HG03378 (cell line): ENCODE data around the gene APP.
A peak's percentile ranks its signal among the peaks of the same experiment; 100 is the strongest.

Experiments
- ATAC-seq: cut with Tn5 transposase; IDR thresholded peaks from one replicate; pipeline ENCODE4 v1.9.1; 2021; ENCODE audit warnings: mild to moderate bottlenecking, moderate library complexity; ENCODE audit not compliant: unreplicated experiment

Gene APP

DNA sequence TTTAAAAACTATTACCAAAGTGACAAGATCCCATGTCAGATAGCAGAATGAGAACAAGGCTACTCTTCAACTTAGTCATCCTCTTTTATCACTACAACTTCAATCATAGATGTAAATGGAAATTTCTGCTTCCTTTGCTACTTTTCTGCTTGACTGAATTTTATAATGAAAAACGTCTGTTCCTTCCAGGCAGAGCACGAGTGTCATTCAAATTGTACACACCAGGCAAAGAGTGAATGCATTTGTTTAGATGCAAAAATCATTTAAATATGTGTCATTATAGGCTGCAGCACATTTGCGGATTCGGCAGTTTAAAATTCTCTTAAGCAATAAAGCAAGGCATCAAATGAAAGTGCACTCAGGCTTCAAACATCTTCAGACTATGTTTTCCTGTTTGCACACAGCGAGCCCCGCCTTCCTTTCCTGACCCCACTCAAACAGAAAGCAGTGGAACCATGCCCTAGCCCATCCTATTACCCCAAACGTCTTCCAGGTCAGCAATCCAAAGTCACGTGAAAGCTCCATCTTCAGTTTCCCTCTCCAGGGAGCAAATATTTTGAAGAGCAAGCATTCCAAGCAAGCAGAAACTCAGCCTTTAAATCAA is 99.6 kb downstream of the APP start:
- peak; percentile 64 for ATAC-seq

DNA sequence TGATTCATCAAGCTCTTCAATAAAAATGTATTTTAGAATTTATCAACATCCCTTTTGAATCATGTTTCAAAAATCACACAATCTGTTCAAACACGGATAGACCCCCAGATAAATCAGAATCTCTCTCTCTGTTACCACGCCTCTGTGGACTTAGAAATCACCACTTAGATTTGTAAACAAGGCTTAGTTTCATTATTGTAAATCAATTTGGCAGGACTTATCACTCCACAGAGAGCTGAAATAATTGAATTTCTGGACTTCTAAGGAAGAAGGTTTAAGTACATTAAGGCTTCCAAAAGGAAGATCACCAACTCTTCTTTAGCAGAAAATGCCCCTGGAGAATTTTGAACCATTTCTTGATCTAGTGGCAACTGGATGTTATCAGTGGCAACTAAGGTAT is 100.4 kb downstream of the APP start:
- ATAC-seq: no peak

DNA sequence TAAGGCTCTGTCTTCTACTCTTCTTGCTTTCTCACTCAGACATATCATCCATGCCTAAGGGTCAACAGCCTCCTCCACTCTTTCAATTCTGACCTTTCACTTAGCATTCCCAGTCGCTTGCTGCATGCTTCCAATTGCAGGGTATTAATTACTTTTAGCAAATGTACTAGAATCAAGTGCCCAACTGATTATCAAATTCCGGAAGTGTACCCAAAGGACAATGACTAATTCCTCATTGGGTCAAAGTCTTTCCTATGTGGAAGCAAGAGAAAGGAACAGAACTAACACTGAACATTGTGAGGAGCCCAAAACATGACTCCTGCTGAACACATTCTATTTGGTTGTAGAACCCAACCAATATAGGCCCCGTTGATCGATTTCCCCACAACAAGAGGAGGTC is 101.8 kb downstream of the APP start:
- ATAC-seq: no peak

DNA sequence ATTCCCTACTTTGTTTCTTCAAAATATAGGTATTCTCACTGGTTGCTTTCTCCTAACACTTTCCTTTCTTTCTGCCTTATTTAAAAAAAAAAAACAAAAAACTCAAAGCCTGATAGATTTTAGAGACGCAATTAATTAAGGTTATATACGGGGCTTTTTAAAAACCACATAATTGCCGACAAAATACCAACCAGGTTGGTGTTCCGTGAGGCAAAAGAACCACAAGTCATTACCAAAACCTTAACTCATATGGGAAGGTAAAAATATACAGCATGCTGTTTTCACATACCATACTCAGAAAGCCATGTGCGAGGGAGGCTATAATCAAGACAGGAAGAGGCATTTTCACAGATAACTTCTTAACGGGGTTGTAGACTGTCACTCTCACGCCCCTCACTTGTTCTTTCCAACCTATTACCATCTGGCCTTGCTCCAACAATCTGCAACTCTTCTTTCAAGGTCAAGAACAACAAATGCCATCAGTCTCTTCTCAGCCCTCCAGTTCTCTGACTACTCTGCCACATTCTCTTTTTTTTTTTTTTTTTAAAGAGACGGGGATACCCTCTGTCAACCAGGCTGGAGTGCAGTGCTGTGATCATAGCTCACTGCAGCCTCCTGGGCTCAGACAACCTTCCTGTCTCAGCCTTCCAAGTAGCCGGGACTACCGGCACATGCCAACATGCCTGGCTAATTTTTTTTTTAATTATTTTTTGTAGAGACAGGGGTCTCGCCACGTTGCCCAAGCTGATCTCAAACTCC is 102.6 kb downstream of the APP start:
- peak; percentile 45 for ATAC-seq

DNA sequence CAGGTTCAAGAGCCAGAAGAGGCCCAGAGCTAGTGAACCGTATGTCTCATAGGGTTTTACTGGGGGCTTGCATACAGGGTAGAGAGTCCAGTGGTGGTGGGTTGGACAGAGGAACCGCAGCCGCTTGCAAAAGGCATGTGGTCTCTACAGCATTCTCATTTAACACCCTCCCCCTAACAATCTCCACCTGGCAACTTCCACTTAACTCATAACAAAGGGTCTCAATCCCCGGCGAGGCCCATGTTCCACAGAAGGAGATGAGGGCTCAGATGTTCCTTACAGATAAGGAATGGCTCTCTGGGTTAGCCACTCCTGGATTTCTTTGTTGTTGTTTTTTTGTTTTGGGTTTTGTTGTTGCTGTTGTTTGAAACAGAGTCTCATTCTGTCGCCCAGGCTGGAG is 106.1 kb downstream of the APP start:
- no peak for ATAC-seq

DNA sequence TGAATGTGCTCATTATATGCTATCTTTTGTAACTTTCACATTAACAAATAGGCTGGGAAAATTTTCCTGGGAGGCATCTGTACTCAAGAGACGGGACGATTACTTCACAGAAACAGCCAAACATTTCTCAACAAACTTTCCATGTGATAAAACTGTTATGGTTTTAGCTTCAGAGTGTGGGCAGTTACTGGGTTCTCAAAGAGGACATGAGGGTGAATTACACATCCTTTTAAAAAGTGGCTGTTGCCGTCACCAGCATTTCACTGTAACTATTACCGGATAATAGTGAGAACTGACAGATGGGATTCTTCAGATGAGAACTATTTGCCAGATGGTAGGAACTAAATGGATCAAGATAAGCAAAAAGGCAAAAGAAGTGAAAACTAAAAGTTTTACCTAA is 109.1 kb downstream of the APP start:
- no peak for ATAC-seq

DNA sequence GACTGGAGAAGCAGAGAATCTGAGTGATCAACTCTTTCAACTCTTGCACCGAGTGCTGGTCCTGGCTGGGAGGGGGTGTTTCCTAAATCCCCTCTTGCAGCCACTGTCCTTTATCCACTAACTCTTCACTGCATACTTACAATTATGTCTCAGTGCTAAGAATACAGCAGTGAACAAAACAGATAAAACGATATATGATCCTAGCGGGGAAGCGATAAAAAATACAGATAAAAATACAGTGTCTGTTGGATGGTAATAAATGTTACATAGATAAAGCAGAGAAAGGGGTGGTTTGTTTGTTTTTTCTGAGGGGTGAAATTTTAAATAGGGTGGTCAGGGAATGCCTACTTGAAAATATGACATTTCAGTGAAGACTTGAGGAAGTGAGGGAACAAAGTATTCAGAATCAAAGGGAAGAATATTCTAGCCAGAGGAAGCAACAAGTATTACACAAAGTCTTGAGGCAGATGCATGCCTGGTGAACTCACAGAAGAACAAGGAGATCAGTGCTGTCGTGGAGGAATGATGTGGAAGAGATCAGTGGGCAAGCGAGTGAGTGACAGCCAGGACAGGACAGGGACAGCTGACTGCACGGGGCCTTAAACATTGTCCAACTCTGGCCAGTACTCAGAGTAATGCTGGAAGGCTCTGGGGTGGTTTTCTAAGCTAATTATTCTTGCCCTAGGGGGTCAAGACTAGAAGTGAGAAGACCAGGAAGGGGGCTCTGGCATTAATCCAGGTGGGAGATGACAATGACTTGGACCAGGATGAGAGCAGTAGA is 110.0 kb downstream of the APP start:
- no peak for ATAC-seq

DNA sequence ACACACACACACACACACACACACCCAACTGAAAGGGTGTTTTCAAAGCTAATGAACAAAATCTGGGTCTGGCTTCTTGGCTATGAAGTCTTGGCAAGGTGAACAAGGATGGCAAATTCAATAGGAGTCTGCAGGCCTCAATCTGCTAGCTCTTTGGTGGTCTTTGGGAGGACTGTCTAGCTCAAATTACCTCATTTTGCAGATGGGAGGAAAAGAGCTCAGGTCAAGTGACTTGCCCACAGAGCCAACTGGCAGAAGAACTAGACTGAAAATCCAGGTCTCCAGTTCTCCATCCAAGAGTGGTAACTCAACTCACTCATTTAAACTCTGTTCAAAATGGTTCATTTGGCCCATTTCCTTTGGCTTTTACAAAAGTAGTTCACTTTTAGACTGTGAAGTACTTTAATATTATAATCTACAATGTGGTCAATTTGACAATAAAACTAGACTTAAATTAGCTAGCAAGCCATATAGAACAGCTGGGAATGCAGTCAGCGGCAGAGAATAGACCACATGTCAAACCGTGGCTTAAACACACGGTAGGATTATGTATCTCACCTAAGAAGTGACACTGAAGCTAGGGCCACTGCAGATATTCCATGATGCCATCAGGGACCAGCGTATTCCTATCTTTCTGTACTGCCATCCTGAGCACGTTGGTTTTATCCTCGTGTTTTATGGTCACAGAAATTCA is 112.9 kb downstream of the APP start:
- no peak for ATAC-seq

DNA sequence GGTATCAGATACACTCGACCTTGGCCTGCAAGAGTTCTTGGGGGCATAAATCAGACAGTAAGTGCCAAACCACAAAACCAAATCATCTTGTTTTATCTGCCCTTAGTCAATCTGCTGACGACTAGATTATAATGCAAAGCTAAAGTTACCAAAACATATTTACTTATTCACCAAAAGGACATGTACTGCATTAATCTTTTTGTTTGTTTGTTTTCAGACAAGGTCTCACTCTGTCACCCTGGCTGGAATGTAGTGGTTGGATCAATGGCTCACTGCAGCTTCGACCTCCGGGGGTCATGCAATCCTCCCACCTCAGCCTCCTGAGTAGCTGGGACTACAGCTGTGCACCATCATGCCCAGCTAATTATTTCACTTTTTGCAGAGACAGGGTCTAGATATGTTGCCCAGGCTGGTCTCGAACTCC is 114.7 kb downstream of the APP start:
- no peak for ATAC-seq

DNA sequence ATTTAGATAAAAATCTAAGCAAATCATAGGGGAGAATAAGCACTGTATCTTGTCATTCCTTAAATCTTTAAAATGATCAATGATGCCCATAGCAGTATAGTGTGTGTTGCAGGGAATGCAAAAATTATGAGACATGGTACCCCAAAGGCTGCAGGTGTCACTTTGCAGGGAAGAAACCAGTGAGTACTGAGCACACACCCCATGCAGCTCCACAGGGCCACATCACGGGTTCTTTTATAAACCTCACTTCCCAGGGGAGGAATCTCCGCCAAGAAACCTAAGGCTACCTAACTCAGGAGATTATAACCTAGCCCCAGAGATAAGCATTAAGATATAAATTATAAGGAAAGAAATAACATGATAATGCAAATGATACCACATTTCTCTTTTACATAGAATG is 115.6 kb downstream of the APP start:
- ATAC-seq: no peak

DNA sequence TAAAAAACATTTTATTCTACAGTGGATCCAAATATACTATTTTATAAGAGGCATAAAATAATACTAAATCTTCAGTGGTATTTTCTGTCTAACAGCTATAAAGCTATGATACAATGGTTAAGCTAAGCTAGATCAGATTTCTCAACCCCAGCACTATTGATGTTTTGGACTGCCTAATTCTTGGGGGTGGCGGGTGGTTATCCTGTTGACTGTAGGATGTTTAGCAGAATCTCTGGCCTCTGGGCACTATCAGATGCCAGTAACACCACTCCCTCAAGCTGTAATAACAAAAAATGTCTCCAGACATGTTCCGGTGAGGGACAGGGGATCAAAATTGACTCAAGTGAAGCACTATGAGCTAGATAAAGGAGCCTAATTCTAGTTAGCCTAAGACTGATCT is 118.5 kb downstream of the APP start:
- ATAC-seq: no peak

DNA sequence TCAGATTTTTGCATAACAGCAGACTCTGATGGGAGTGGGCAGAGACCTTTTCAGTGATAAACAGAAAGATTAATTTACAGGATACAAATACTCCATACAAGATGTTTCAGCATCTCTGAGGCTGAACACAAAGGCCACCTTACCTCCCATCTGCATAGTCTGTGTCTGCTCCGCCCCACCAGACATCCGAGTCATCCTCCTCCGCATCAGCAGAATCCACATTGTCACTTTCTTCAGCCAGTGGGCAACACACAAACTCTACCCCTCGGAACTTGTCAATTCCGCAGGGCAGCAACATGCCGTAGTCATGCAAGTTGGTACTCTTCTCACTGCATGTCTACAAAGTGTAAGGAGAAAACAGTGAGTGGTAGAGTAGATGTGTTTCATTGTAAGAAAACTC is 119.7 kb downstream of the APP start:
- no peak for ATAC-seq

DNA sequence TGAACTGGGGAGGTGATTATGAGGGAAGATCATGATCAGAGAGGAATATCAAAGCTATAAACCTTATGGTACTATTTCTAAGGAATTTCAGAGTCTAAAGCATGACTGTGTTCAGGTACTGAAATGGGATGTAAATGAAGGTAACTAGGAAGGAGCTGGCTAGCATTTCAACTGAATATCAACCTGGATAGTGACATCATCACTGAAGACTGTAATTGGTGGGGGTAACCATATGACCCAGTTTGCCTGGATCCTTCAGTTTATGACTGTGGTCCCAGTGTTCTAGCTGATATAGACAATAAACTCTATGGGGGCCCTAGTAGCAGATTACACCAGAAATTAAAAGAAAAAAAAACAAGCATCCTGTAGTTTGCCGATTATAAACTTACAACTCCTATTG is 120.8 kb downstream of the APP start:
- ATAC-seq: no peak

DNA sequence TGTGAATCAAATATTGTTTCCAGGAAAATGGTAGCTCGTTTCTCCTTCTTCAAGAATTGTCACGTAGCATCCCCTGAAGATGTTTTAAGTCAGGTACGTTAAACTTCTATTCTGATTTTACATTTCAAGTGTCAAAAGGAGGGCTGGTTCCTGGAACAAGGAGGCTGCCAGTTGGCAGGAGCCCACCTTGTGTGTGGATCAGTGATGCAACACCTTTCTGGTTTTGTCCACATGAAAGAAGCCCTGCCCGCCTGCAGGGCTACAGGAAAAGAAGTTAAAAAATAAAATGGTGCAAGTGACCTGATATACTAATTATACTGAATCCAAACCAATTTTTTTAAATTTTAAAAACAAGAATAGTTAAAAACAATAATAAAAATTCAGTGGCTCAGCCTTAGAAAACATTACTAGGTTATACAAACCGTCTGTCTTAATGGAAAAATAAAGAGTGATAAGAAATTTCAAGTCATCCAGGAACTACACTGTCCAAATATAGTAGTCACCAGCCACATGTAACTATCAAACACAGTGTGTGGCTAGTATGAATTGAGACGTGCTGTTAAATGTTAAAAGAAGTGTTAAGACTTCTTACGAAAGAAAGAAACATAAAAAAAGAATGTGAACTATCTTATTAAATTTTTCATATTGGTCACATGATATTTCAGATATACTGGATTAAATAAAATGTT is 123.1 kb downstream of the APP start:
- no peak for ATAC-seq

DNA sequence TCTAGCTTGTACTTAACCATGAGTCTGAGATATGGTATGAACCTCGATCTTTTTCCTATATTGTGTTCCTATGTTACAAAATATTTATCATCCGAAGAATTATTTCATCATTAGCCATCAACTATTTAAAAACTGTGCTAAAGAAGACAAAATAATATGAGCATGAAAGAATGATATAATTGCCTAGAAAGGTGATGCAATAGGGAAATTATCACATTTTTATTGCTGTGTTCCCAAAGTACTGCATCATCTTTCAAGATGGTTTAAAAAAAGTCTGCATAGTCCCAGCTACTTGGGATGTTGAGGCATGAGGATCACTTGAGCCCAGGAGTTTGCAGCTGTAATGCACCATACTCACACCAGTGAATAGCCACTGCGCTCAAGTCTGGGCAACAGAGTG is 126.7 kb downstream of the APP start:
- ATAC-seq: no peak

DNA sequence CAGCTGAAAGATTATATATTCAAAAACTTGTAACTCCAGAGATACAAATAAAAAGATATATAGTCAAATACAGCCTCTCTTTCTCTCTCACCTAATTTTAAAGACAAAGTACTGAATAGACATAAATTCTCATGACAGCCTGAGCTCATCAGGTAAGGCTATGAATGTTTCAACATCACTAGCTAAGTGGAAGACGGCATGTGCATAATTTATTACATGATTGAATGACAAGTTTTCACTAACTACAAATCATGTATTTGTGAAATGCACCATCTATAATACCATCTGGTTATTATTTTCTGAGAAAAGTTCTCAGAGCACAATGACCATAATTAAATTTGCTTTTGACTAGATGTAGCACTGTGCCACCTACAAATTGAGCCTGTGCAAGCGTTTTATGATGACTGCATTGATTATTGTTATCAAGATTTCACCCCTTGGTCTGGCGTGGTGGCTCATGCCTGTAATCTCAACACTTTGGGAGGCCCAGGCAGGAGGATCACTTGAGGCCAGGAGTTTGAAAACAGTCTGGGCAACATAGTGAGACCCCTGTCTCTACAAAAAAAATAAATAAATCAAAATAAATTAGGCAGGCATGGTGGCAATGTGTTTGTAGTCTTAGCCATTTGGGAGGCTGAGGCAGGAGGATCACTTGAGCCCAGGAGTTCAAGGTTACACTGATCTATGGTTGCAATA is 128.2 kb downstream of the APP start:
- ATAC-seq: no peak

DNA sequence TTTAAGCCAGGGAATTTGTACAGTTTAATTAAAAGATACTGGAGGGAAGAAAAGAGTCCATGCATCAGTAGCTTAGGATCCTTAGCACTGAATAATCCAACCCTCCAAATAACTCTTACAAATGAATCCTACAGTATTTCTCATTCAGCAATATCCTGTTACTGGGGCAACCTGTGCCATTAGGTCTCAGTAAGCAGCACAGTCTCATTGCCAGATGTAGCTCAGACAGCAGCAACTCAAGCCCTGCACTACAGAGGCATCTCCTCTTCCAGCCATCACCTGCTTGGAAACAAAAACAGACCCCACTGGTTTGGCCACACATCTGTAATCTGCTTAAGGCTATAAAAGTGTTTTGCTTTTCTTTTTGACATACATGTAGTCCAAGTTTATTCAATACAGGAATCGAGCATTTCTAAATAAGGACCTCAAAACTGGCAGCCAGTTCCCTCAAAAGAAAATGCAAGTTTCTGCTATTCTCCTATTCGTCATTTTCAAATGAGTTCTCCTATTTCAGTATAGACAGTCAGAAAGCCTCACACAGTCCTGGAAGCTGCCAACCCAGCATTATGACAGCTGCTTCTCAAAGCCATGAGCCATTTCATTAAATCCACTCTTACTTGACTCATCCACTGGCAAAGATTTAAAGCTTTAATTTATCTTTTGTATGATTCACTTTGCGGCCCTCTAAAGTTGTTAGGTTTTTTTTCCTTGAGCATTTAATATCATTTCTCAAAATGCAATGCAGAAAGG is 129.0 kb downstream of the APP start:
- ATAC-seq: no peak

DNA sequence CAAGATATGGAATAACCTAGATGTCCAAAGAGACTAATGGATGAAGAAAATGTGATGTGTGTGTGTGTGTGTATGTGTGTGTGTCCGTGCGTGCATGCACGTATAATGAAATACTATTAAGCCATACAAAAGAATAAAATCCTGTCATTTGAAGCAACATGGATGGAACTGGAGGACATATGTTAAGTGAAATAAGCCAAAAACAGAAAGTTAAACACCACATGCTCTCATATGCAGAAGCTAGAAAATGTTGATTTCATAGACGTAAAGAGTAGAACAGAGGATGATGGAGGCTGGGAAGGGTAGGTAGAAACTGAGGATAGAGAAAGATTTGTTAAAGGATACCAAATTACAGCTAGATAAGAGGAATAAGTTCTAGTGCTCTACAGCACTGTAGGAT is 133.7 kb downstream of the APP start:
- no peak for ATAC-seq

DNA sequence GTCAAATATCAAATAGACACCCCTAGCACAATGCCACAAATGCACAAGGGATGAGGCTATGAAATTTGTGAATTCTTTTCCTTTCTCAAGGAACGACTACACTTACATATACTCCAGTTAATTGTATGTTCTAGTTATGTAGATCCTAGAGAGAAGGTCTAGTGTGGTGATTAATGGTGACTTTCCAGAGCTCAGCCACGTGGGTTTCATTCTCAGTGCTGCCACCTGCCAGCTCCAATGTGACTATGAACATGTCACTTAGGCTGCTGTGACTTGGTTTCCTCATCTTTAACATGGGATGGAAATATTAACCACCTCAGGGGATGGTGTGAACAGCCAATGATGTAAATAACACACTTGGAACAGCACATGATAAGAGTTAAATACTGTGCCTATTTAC is 138.3 kb downstream of the APP start:
- no peak for ATAC-seq

DNA sequence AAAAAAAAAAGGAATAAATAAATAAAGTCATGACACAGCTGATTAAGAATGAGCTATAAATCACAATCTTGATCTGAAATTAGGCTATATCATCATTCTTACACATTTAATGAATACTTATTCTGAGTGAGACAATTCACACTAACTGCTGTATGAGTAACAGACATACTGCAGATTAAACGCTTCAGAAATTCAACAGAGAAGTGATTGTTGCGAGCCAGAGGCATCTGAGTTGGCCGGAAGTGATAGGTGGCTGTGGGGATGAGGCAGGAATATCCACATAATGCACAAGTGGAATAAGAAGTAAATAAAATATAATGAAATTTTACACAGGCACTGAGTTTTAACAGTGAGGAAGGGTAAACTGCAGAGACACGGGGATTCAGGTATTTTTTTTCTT is 142.4 kb downstream of the APP start:
- ATAC-seq: no peak
